Mammary epithelial cell (primary cell): ENCODE measurements around the gene NMUR1.

Source experiments
- EZH2 ChIP-seq: IDR thresholded peaks from 2 replicates; pipeline ENCODE4 v1.6.1; 2012; ENCODE audit warnings: low read length, inconsistent platforms, borderline replicate concordance
- TF ChIP-seq, protein P1 (sequence below), 2 donors: IDR thresholded peaks in 1 of 2; conservative IDR thresholded peaks in 1 of 2; 2 replicates each; pipeline ENCODE4 v1.5.1; 2011 to 2012; ENCODE audit warnings: inconsistent platforms in 2 of 2, low read length in 2 of 2, mild to moderate bottlenecking in 2 of 2, control low read depth in 1 of 2, low read depth in 1 of 2; ENCODE audit not compliant: insufficient read depth in 1 of 2; ENCODE audit errors: extremely low read depth in 1 of 2

- no peak for TF ChIP-seq EZH2
- TF ChIP-seq, protein P1, sequence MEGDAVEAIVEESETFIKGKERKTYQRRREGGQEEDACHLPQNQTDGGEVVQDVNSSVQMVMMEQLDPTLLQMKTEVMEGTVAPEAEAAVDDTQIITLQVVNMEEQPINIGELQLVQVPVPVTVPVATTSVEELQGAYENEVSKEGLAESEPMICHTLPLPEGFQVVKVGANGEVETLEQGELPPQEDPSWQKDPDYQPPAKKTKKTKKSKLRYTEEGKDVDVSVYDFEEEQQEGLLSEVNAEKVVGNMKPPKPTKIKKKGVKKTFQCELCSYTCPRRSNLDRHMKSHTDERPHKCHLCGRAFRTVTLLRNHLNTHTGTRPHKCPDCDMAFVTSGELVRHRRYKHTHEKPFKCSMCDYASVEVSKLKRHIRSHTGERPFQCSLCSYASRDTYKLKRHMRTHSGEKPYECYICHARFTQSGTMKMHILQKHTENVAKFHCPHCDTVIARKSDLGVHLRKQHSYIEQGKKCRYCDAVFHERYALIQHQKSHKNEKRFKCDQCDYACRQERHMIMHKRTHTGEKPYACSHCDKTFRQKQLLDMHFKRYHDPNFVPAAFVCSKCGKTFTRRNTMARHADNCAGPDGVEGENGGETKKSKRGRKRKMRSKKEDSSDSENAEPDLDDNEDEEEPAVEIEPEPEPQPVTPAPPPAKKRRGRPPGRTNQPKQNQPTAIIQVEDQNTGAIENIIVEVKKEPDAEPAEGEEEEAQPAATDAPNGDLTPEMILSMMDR (conservative IDR thresholded peaks at IDR 0.05 in 1 of 2, IDR thresholded peaks at IDR 0.05 in 1 of 2; ENCODE audit: extremely low read depth in 1 of 2, insufficient read depth in 1 of 2, low read depth in 1 of 2, low read length in 2 of 2) = no peak
These were observed 18.5 kb upstream of the NMUR1 start for GRCh38 chr2:231548752-231549151.
